GM12878 (cell line): ENCODE data around the gene TMEM170B. TPM values are rescaled to one million over a fixed set of nuclear protein-coding genes. Genes with fewer than 3 reads are reported as not detected.

Source experiments
- ATAC-seq: fragments of 200-7000 bp; cut with Tn5 transposase; 3 replicates; pipeline ENCODE4 v1.9.1; 2020; ENCODE audit warnings: mild to moderate bottlenecking, moderate library complexity
- BruUV-seq: library from RNA; stranded (reverse); fragments of 400-500 nt; replicated peaks from 2 replicates; lab custom pipeline; 2021; lab: Mats Ljungman, UMichigan
- CTCF ChIA-PET: fragments of 300-600 bp; sonication (Branson Sonifier 250); formaldehyde crosslinking; extraction: SDS; loops from one replicate; lab custom pipeline; 2021; ENCODE audit warnings: inconsistent platforms; lab: Yijun Ruan, JAX
- POLR2A ChIA-PET: fragments of 350-600 bp; formaldehyde crosslinking; extraction: SDS; loops from one replicate; lab custom pipeline; 2021; ENCODE audit warnings: inconsistent platforms; lab: Charles Lee
- RAD21 ChIA-PET: fragments of 300-600 bp; sonication (Branson Sonifier 250); formaldehyde crosslinking; loops from one replicate; lab custom pipeline; 2023; ENCODE audit warnings: antibody characterized with exemption; ENCODE audit not compliant: unreplicated experiment; lab: Charles Lee
- SMC1A ChIA-PET: fragments of 300-600 bp; sonication (Branson Sonifier 250); formaldehyde crosslinking; loops from one replicate; lab custom pipeline; 2023; ENCODE audit not compliant: unreplicated experiment, uncharacterized antibody; lab: Charles Lee
- DNase-seq: peaks from one replicate; pipeline ENCODE4 v3.0.0-alpha.2; 2011; ENCODE audit warnings: low read depth, low spot score
- FAIRE-seq: peaks from 3 replicates; lab custom pipeline; 2011; peaks lifted over from hg19 to GRCh38; lab: Jason Lieb, UNC
- H2AFZ ChIP-seq: 2 replicates; pipeline ENCODE4 v1.6.0; 2011; ENCODE audit warnings: low read depth, low read length, control low read depth; ENCODE audit not compliant: control insufficient read depth
- H3K27ac ChIP-seq: 2 replicates; pipeline ENCODE4 v1.5.1; 2011; ENCODE audit warnings: control low read depth; ENCODE audit not compliant: control insufficient read depth, insufficient read depth
- H3K27me3 ChIP-seq, 2 experiments: replicated peaks in 1 of 2; 2 replicates each; pipeline versions ENCODE4 v1.6.0 to v1.6.1; 2011; ENCODE audit warnings: low read length in 1 of 2; ENCODE audit not compliant: control insufficient read depth in 2 of 2, insufficient read depth in 2 of 2
- H3K36me3 ChIP-seq, 2 experiments: 2 replicates each; pipeline ENCODE4 v1.5.1; 2011; ENCODE audit warnings: low read length in 1 of 2; ENCODE audit not compliant: control insufficient read depth in 2 of 2, insufficient read depth in 2 of 2
- H3K4me1 ChIP-seq: 2 replicates; pipeline ENCODE4 v1.6.1; 2011; ENCODE audit warnings: mild to moderate bottlenecking, low read length, moderate library complexity, mixed read lengths; ENCODE audit not compliant: control insufficient read depth, insufficient read depth
- H3K4me2 ChIP-seq: 2 replicates; pipeline ENCODE4 v1.6.0; 2011; ENCODE audit warnings: control low read depth; ENCODE audit not compliant: control insufficient read depth, insufficient read depth
- H3K4me3 ChIP-seq: fragments of 200-600 bp; sonication (generic); 2 replicates; pipeline ENCODE4 v1.5.1; 2016
- H3K79me2 ChIP-seq: 2 replicates; pipeline ENCODE4 v1.6.0; 2011; ENCODE audit warnings: low read length; ENCODE audit not compliant: control insufficient read depth, insufficient read depth
- H3K9ac ChIP-seq: 2 replicates; pipeline ENCODE4 v1.8.0; 2011; ENCODE audit warnings: low read length, control low read depth, mixed read lengths; ENCODE audit not compliant: control insufficient read depth, insufficient read depth
- H3K9me3 ChIP-seq: replicated peaks from 3 replicates; pipeline ENCODE4 v1.5.1; 2011; ENCODE audit warnings: mild to moderate bottlenecking, low read length; ENCODE audit not compliant: control insufficient read depth, insufficient read depth
- H4K20me1 ChIP-seq: 2 replicates; pipeline ENCODE4 v1.6.0; 2011; ENCODE audit not compliant: control insufficient read depth, insufficient read depth
- HDAC2 ChIP-seq: fragments of 200-600 bp; sonication (generic); IDR thresholded peaks from 2 replicates; pipeline ENCODE4 v1.6.1; 2017
- SMC3 ChIP-seq: IDR thresholded peaks from 2 replicates; pipeline ENCODE4 v1.6.1; 2011; ENCODE audit warnings: low read length, improper control_type of control experiment, borderline replicate concordance
- WGBS: methylation state at CpG from one replicate; pipeline ENCODE4 v1.1.6; 2016; ENCODE audit warnings: low lambda C conversion rate; ENCODE audit not compliant: insufficient replicate concordance, insufficient coverage; ENCODE audit errors: missing lambda C conversion rate; 5-methylcytosine and 5-hydroxymethylcytosine counted together
- in situ Hi-C: fragments of 300-500 bp; cut with MboI; formaldehyde crosslinking; loops from 9 replicates; pipeline ENCODE4 v1.14.3; 2018; ENCODE audit warnings: mixed read lengths
- intact Hi-C: fragments of 100-400 bp; cut with micrococcal nuclease; formaldehyde crosslinking; loops from one replicate; pipeline ENCODE4 v1.14.2; 2022; ENCODE audit not compliant: unreplicated experiment
- polyA plus RNA-seq, 11 experiments: library from polyadenylated mRNA; depleted of rRNA in 4 of 11; unstranded in 6 of 11; stranded (reverse) in 5 of 11; fragments of >200 nt; fragmentation: Nextera tagmentation in 4 of 11; fragmentation: Illumina TruSeq in 1 of 11; extraction: Ambion mirVana in 4 of 11; extraction: Trizol in 1 of 11; gene quantifications; 1 replicate in 1 of 11; 2 replicates in 10 of 11; pipeline versions ENCODE4 v1.2.1 to v1.2.3, GENCODE V29; 2011 to 2016; ENCODE audit warnings: inconsistent platforms in 2 of 11, missing spikeins in 2 of 11, low read depth in 1 of 11
- total RNA-seq, 4 experiments: library from RNA; depleted of rRNA in 3 of 4; stranded (reverse); fragments of >200 nt in 3 of 4; fragmentation: Illumina TruSeq in 1 of 4; extraction: Trizol in 1 of 4; gene quantifications; 2 replicates each; pipeline versions ENCODE4 v1.2.1 to v1.2.3, GENCODE V29; 2013 to 2021
- TF ChIP-seq, protein P1 (sequence below): fragments of 450-650 bp; formaldehyde crosslinking; IDR thresholded peaks from 2 replicates; pipeline ENCODE4 v1.4.0; 2022; ENCODE audit warnings: mild to moderate bottlenecking, moderate library complexity

The TMEM170B gene
- total and polyA plus RNA-seq, 10 of the 15 experiments (the other 5 are each of a cell fraction or from before 2014, with no cell fraction given) = 0.38 to 10.3 (median 4.2) TPM

DNA sequence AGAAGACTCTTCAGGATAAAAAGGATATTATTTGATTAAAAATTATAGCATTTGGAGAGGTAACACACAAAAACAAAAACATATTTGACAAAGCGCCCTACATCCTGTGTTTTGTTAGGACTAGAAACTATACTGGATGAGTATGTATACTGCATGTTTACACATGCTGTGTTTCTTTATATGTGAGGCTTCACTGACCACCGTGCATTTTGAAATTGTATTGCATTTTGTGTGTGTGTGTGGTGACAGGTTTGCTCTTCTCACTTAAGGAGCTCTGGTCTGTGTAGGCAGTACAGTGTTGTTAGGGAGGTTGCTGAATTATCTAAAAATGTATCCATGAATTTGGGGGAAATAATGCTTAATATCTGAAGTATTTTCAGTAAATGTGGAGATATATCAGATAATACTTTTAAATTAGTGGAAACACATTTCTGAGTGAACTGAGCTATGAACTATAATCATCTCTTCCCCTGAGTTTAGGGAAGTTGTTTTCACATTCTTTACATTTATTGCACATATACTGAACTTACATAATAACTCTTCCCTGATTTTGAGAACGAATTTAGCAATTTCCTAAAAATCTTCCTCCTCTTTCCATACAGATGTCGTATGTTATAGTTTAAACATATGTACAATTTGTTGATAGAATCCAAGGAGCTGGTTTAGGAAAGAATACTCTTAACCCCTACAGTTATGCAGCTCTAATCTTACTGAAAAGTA is 43.3 kb downstream of the TMEM170B start:
- ChIA-PET CTCF (interaction anchor here (0.6 to 1.7 kb wide), 3 partner anchors 35 to 626 kb away, joined by 3 to 7 read pairs (median 4); no protein-coding TSS in a partner anchor), RAD21 (interaction anchor here (0.7 to 1.6 kb wide), 3 partner anchors 9 to 436 kb away, joined by 3 to 4 read pairs (median 3); no protein-coding TSS in a partner anchor), POLR2A (interaction anchor here (0.6 kb wide), 1 partner anchor 430 kb away, joined by 4 read pairs; no protein-coding TSS in a partner anchor), SMC1A (interaction anchor here (0.8 to 3.1 kb wide), 3 partner anchors 15 to 84 kb away, joined by 4 to 9 read pairs (median 4); no protein-coding TSS in a partner anchor)
- DNase-seq = no peak
- Histone ChIP-seq H3K9me3 (no peaks in the 10 kb centered on the region), H3K27ac (no peak overlapping the region), H2AFZ (no peak overlapping the region), H3K79me2 (no peaks in the 10 kb centered on the region), H3K4me2 (no peak overlapping the region), H3K27me3 (no peaks in the 10 kb centered on the region), H4K20me1 (no peaks in the 10 kb centered on the region), H3K9ac (no peak overlapping the region), H3K36me3 (no peaks in the 10 kb centered on the region), H3K4me3 (no peak overlapping the region), H3K4me1 (no peaks in the 10 kb centered on the region)
- ATAC-seq = no peak
- FAIRE-seq = no peak
- in situ Hi-C loops = loop anchor here (10.0 kb wide), 1 partner anchor 1314 kb away; no protein-coding TSS in a partner anchor
- 87% methylated on average over 4 of the region's 4 CpGs for WGBS
- intact Hi-C loops = loop anchor here (10.0 kb wide), 1 partner anchor 654 kb away; no protein-coding TSS in a partner anchor
- no TSS peak for BruUV-seq
- TF ChIP-seq, protein P1, sequence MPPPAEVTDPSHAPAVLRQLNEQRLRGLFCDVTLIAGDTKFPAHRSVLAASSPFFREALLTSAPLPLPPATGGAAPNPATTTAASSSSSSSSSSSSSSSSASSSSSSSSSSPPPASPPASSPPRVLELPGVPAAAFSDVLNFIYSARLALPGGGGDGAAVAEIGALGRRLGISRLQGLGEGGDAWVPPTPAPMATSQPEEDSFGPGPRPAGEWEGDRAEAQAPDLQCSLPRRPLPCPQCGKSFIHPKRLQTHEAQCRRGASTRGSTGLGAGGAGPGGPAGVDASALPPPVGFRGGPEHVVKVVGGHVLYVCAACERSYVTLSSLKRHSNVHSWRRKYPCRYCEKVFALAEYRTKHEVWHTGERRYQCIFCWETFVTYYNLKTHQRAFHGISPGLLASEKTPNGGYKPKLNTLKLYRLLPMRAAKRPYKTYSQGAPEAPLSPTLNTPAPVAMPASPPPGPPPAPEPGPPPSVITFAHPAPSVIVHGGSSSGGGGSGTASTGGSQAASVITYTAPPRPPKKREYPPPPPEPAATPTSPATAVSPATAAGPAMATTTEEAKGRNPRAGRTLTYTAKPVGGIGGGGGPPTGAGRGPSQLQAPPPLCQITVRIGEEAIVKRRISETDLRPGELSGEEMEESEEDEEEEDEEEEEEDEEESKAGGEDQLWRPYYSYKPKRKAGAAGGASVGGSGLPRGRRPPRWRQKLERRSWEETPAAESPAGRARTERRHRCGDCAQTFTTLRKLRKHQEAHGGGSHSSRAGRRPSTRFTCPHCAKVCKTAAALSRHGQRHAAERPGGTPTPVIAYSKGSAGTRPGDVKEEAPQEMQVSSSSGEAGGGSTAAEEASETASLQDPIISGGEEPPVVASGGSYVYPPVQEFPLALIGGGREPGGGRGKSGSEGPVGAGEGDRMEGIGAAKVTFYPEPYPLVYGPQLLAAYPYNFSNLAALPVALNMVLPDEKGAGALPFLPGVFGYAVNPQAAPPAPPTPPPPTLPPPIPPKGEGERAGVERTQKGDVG (CRISPR knock-in tag) = no peak
- TF ChIP-seq HDAC2 (no peak), SMC3 (no peak)
